HepG2 (cell line): ENCODE measurements around the gene PSKH1. TPM values are rescaled to one million over a fixed set of nuclear protein-coding genes. Genes with fewer than 3 reads are reported as not detected.

Experiments used
- ATF7 ChIP-seq, 2 experiments: fragments of 450-650 bp in 1 of 2; sonication (generic) in 1 of 2; formaldehyde crosslinking in 1 of 2; IDR thresholded peaks; 2 replicates each; pipeline versions ENCODE4 v1.4.0 to v1.6.1; 2016 to 2020; ENCODE audit warnings: antibody characterized with exemption in 1 of 2, mild to moderate bottlenecking in 1 of 2, missing genetic modification reagents in 1 of 2
- CHD2 ChIP-seq: IDR thresholded peaks from 2 replicates; pipeline ENCODE4 v1.6.1; 2011; ENCODE audit warnings: low read depth, low read length, improper control_type of control experiment
- ELF4 ChIP-seq: sonication (generic); formaldehyde crosslinking; IDR thresholded peaks from 2 replicates; pipeline ENCODE4 v1.5.0; 2020; ENCODE audit warnings: missing genetic modification reagents, mild to moderate bottlenecking, moderate library complexity, borderline replicate concordance
- FOXA1 ChIP-seq, 2 experiments: fragments of 450-650 bp in 1 of 2; sonication (generic) in 1 of 2; formaldehyde crosslinking in 1 of 2; IDR thresholded peaks; 2 replicates each; pipeline versions ENCODE4 v1.4.0 to v1.6.1; 2016 to 2020; ENCODE audit warnings: missing genetic modification reagents in 1 of 2
- IRF2 ChIP-seq: IDR thresholded peaks from 2 replicates; pipeline ENCODE4 v1.6.1; 2018; ENCODE audit warnings: missing genetic modification reagents, missing compliant biosample characterization
- MAFF ChIP-seq: IDR thresholded peaks from 2 replicates; pipeline ENCODE4 v1.6.1; 2011; ENCODE audit warnings: low read depth, low read length, improper control_type of control experiment
- MTA3 ChIP-seq: sonication (generic); formaldehyde crosslinking; IDR thresholded peaks from 2 replicates; pipeline ENCODE4 v1.4.0; 2020; ENCODE audit warnings: missing genetic modification reagents
- NCOA1 ChIP-seq: sonication (generic); formaldehyde crosslinking; IDR thresholded peaks from 2 replicates; pipeline ENCODE4 v1.9.0; 2021; ENCODE audit warnings: missing genetic modification reagents
- XBP1 ChIP-seq: sonication (generic); formaldehyde crosslinking; IDR thresholded peaks from 2 replicates; pipeline ENCODE4 v1.5.0; 2020; ENCODE audit warnings: missing genetic modification reagents
- ZNF24 ChIP-seq: fragments of 450-650 bp; IDR thresholded peaks from 2 replicates; pipeline ENCODE4 v1.6.1; 2017; ENCODE audit warnings: antibody characterized with exemption, mild to moderate bottlenecking
- ZNF263 ChIP-seq: sonication (generic); formaldehyde crosslinking; IDR thresholded peaks from 2 replicates; pipeline ENCODE4 v1.4.0; 2020; ENCODE audit warnings: missing genetic modification reagents
- ZNF350 ChIP-seq: sonication (generic); formaldehyde crosslinking; IDR thresholded peaks from 2 replicates; pipeline ENCODE4 v1.4.0; 2020; ENCODE audit warnings: mild to moderate bottlenecking, low read depth, missing genetic modification reagents, borderline replicate concordance
- ZNF530 ChIP-seq: sonication (generic); formaldehyde crosslinking; IDR thresholded peaks from 2 replicates; pipeline ENCODE4 v1.5.0; 2020; ENCODE audit warnings: low read depth, mild to moderate bottlenecking, missing genetic modification reagents
- ZNF672 ChIP-seq: sonication (generic); formaldehyde crosslinking; IDR thresholded peaks from 2 replicates; pipeline ENCODE4 v1.8.1; 2022; ENCODE audit warnings: missing genetic modification reagents
- ZSCAN20 ChIP-seq: sonication (generic); formaldehyde crosslinking; IDR thresholded peaks from 2 replicates; pipeline ENCODE4 v1.4.0; 2020; ENCODE audit warnings: missing genetic modification reagents, mild to moderate bottlenecking, borderline replicate concordance
- polyA plus RNA-seq, 8 experiments: library from polyadenylated mRNA; depleted of rRNA in 3 of 8; stranded (reverse) in 7 of 8; unstranded in 1 of 8; fragments of >200 nt; fragmentation: Illumina TruSeq in 4 of 8; extraction: Trizol in 4 of 8; gene quantifications; 2 replicates each; pipeline versions ENCODE4 v1.2.1 to v1.2.3, GENCODE V29; 2011 to 2016; ENCODE audit warnings: low read depth in 4 of 8, missing spikeins in 1 of 8, mixed read lengths in 1 of 8; ENCODE audit not compliant: insufficient read depth in 1 of 8
- total RNA-seq, 5 experiments: library from RNA; depleted of rRNA; stranded (reverse); fragments of >200 nt; fragmentation: Illumina TruSeq; extraction: Trizol; gene quantifications; 2 replicates each; pipeline ENCODE4 v1.2.3, GENCODE V29; 2016; ENCODE audit warnings: low read depth in 1 of 5
- TF ChIP-seq, protein P1 (sequence below): sonication (generic); formaldehyde crosslinking; IDR thresholded peaks from 2 replicates; pipeline ENCODE4 v1.8.1; 2022; ENCODE audit warnings: mild to moderate bottlenecking, missing genetic modification reagents
- TF ChIP-seq, protein P2 (sequence below): sonication (generic); formaldehyde crosslinking; IDR thresholded peaks from 2 replicates; pipeline ENCODE4 v1.5.0; 2020; ENCODE audit warnings: mild to moderate bottlenecking, missing genetic modification reagents, borderline replicate concordance
- TF ChIP-seq, protein P3 (sequence below): sonication (generic); formaldehyde crosslinking; IDR thresholded peaks from 2 replicates; pipeline ENCODE4 v1.9.0; 2021; ENCODE audit warnings: missing genetic modification reagents, mild to moderate bottlenecking, borderline replicate concordance
- TF ChIP-seq, protein P4 (sequence below): sonication (generic); formaldehyde crosslinking; IDR thresholded peaks from 2 replicates; pipeline ENCODE4 v1.5.0; 2020; ENCODE audit warnings: mild to moderate bottlenecking, missing genetic modification reagents, moderate library complexity
- TF ChIP-seq, protein P5 (sequence below): sonication (generic); formaldehyde crosslinking; IDR thresholded peaks from 2 replicates; pipeline ENCODE4 v1.4.0; 2020; ENCODE audit warnings: missing genetic modification reagents

PSKH1 gene
- total and polyA plus RNA-seq, 2 of the 13 experiments (the other 11 are each of a cell fraction or from before 2014, with no cell fraction given), result 8.4 to 19.1 TPM

DNA sequence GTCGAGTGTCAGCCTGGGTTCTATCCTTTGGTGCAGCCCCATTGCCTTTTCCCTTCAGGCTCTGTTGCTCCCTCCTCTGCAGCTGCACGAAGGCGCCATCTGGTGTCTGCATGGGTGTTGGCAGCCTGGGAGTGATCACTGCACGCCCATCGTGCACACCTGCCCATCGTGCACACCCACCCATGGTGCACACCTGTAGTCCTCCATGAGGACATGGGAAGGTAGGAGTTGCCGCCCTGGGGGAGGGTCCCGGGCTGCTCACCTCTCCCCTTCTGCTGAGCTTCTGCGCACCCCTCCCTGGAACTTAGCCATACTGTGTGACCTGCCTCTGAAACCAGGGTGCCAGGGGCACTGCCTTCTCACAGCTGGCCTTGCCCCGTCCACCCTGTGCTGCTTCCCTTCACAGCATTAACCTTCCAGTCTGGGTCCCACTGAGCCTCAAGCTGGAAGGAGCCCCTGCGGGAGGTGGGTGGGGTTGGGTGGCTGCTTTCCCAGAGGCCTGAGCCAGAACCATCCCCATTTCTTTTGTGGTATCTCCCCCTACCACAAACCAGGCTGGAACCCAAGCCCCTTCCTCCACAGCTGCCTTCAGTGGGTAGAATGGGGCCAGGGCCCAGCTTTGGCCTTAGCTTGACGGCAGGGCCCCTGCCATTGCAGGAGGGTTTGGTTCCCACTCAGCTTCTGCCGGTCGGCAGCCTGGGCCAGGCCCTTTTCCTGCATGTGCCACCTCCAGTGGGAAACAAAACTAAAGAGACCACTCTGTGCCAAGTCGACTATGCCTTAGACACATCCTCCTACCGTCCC is 35.7 kb downstream of the PSKH1 start (continued):
- TF ChIP-seq, protein P1, sequence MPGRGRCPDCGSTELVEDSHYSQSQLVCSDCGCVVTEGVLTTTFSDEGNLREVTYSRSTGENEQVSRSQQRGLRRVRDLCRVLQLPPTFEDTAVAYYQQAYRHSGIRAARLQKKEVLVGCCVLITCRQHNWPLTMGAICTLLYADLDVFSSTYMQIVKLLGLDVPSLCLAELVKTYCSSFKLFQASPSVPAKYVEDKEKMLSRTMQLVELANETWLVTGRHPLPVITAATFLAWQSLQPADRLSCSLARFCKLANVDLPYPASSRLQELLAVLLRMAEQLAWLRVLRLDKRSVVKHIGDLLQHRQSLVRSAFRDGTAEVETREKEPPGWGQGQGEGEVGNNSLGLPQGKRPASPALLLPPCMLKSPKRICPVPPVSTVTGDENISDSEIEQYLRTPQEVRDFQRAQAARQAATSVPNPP, result no peak
- TF ChIP-seq CHD2 (no peak), IRF2 (CRISPR knock-in tag) (peak; percentile 79), MAFF (no peak), ELF4 (CRISPR knock-in tag) (no peak), ZSCAN20 (CRISPR knock-in tag) (no peak), XBP1 (CRISPR knock-in tag) (no peak), ATF7 (IDR thresholded peaks at IDR 0.05) (no peak), ATF7 (CRISPR knock-in tag; IDR thresholded peaks at IDR 0.05) (no peak), FOXA1 (IDR thresholded peaks at IDR 0.05) (no peak), FOXA1 (CRISPR knock-in tag; IDR thresholded peaks at IDR 0.05) (peak; percentile 12; the same call in 1 of the 2 replicates), ZNF263 (CRISPR knock-in tag) (0 out of 2 replicates have a peak, but pooled peaks have one; percentile 14), ZNF530 (CRISPR knock-in tag) (no peak), ZNF672 (peak; percentile 51; the same call in 1 of the 2 replicates), NCOA1 (CRISPR knock-in tag) (no peak), ZNF24 (no peak), ZNF350 (CRISPR knock-in tag) (peak; percentile 52), MTA3 (CRISPR knock-in tag) (no peak)
- TF ChIP-seq, protein P2, sequence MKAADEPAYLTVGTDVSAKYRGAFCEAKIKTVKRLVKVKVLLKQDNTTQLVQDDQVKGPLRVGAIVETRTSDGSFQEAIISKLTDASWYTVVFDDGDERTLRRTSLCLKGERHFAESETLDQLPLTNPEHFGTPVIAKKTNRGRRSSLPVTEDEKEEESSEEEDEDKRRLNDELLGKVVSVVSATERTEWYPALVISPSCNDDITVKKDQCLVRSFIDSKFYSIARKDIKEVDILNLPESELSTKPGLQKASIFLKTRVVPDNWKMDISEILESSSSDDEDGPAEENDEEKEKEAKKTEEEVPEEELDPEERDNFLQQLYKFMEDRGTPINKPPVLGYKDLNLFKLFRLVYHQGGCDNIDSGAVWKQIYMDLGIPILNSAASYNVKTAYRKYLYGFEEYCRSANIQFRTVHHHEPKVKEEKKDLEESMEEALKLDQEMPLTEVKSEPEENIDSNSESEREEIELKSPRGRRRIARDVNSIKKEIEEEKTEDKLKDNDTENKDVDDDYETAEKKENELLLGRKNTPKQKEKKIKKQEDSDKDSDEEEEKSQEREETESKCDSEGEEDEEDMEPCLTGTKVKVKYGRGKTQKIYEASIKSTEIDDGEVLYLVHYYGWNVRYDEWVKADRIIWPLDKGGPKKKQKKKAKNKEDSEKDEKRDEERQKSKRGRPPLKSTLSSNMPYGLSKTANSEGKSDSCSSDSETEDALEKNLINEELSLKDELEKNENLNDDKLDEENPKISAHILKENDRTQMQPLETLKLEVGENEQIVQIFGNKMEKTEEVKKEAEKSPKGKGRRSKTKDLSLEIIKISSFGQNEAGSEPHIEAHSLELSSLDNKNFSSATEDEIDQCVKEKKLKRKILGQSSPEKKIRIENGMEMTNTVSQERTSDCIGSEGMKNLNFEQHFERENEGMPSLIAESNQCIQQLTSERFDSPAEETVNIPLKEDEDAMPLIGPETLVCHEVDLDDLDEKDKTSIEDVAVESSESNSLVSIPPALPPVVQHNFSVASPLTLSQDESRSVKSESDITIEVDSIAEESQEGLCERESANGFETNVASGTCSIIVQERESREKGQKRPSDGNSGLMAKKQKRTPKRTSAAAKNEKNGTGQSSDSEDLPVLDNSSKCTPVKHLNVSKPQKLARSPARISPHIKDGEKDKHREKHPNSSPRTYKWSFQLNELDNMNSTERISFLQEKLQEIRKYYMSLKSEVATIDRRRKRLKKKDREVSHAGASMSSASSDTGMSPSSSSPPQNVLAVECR (CRISPR knock-in tag), result peak; percentile 30; the same call in 1 of the 2 replicates
- TF ChIP-seq, protein P3, sequence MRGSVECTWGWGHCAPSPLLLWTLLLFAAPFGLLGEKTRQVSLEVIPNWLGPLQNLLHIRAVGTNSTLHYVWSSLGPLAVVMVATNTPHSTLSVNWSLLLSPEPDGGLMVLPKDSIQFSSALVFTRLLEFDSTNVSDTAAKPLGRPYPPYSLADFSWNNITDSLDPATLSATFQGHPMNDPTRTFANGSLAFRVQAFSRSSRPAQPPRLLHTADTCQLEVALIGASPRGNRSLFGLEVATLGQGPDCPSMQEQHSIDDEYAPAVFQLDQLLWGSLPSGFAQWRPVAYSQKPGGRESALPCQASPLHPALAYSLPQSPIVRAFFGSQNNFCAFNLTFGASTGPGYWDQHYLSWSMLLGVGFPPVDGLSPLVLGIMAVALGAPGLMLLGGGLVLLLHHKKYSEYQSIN, result no peak
- TF ChIP-seq, protein P4, sequence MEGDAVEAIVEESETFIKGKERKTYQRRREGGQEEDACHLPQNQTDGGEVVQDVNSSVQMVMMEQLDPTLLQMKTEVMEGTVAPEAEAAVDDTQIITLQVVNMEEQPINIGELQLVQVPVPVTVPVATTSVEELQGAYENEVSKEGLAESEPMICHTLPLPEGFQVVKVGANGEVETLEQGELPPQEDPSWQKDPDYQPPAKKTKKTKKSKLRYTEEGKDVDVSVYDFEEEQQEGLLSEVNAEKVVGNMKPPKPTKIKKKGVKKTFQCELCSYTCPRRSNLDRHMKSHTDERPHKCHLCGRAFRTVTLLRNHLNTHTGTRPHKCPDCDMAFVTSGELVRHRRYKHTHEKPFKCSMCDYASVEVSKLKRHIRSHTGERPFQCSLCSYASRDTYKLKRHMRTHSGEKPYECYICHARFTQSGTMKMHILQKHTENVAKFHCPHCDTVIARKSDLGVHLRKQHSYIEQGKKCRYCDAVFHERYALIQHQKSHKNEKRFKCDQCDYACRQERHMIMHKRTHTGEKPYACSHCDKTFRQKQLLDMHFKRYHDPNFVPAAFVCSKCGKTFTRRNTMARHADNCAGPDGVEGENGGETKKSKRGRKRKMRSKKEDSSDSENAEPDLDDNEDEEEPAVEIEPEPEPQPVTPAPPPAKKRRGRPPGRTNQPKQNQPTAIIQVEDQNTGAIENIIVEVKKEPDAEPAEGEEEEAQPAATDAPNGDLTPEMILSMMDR (CRISPR knock-in tag), result peak; percentile 99
- TF ChIP-seq, protein P5, sequence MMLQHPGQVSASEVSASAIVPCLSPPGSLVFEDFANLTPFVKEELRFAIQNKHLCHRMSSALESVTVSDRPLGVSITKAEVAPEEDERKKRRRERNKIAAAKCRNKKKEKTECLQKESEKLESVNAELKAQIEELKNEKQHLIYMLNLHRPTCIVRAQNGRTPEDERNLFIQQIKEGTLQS (CRISPR knock-in tag), result peak; percentile 26; the same call in 1 of the 2 replicates
